Caco-2 (cell line): ENCODE results near the gene KCNC1. TPM values are rescaled to one million over a fixed set of nuclear protein-coding genes. Genes with fewer than 3 reads are reported as not detected.
A peak's percentile ranks its signal among the peaks of the same experiment; 100 is the strongest.

Source experiments
- BruUV-seq: library from RNA; stranded (reverse); fragments of 400-500 nt; replicated peaks from 2 replicates; lab custom pipeline; 2021; lab: Mats Ljungman, UMichigan
- CTCF ChIA-PET: fragments of 300-600 bp; sonication (Branson Sonifier 250); formaldehyde crosslinking; loops from one replicate; lab custom pipeline; 2022; ENCODE audit warnings: antibody characterized with exemption; lab: Charles Lee
- POLR2A ChIA-PET: fragments of 300-600 bp; sonication (Branson Sonifier 250); formaldehyde crosslinking; loops from one replicate; lab custom pipeline; 2022; ENCODE audit warnings: antibody characterized with exemption; lab: Charles Lee
- DNase-seq, 2 experiments: peaks; one replicate each; pipeline versions ENCODE4 v3.0.0 to v3.0.0-alpha.2; 2020 to 2022
- H3K27me3 ChIP-seq: replicated peaks from 2 replicates; pipeline ENCODE4 v1.6.0; 2011; ENCODE audit warnings: low read length; ENCODE audit not compliant: control insufficient read depth, insufficient read depth
- H3K36me3 ChIP-seq: 2 replicates; pipeline ENCODE4 v1.5.1; 2011; ENCODE audit warnings: low read length; ENCODE audit not compliant: control insufficient read depth, insufficient read depth
- H3K4me1 ChIP-seq: fragments of 250-450 bp; sonication (Bioruptor Pico); 2 replicates; pipeline ENCODE4 v1.5.1; 2020; ENCODE audit warnings: mild to moderate bottlenecking
- H3K4me3 ChIP-seq: 2 replicates; pipeline ENCODE4 v1.5.1; 2011; ENCODE audit warnings: low read depth, mild to moderate bottlenecking, control low read depth, low read length
- H3K9me3 ChIP-seq: fragments of 250-450 bp; sonication (Bioruptor Pico); 2 replicates; pipeline ENCODE4 v1.5.1; 2020; ENCODE audit warnings: mild to moderate bottlenecking, moderate library complexity
- H3K27ac Mint-ChIP-seq: one replicate; pipeline ENCODE4 v1.8.0; 2022; ENCODE audit warnings: mixed read lengths; ENCODE audit not compliant: unreplicated experiment
- H3K27me3 Mint-ChIP-seq: one replicate; pipeline ENCODE4 v1.8.0; 2022; ENCODE audit warnings: mixed read lengths; ENCODE audit not compliant: insufficient read depth, unreplicated experiment
- H3K36me3 Mint-ChIP-seq: one replicate; pipeline ENCODE4 v1.8.0; 2022; ENCODE audit warnings: mild to moderate bottlenecking, mixed read lengths; ENCODE audit not compliant: insufficient read depth, unreplicated experiment
- H3K4me1 Mint-ChIP-seq: one replicate; pipeline ENCODE4 v1.8.0; 2022; ENCODE audit warnings: low read depth, mixed read lengths; ENCODE audit not compliant: unreplicated experiment
- H3K4me3 Mint-ChIP-seq: one replicate; pipeline ENCODE4 v1.8.0; 2022; ENCODE audit warnings: mild to moderate bottlenecking, moderate library complexity, mixed read lengths; ENCODE audit not compliant: unreplicated experiment
- H3K9me3 Mint-ChIP-seq: one replicate; pipeline ENCODE4 v1.8.0; 2022; ENCODE audit warnings: mixed read lengths; ENCODE audit not compliant: unreplicated experiment
- CTCF ChIP-seq, 2 experiments: fragments of 200-600 bp in 1 of 2; IDR thresholded peaks; 1 replicate in 1 of 2; 2 replicates in 1 of 2; pipeline versions ENCODE4 v1.5.1 to v1.8.0; 2011 to 2022; ENCODE audit warnings: antibody characterized with exemption in 1 of 2, control low read depth in 1 of 2, inconsistent platforms in 1 of 2, low read depth in 1 of 2, low read length in 1 of 2, mild to moderate bottlenecking in 1 of 2, moderate library complexity in 1 of 2; ENCODE audit not compliant: insufficient read depth in 1 of 2, severe bottlenecking in 1 of 2, unreplicated experiment in 1 of 2
- intact Hi-C: fragments of 100-400 bp; cut with micrococcal nuclease; formaldehyde crosslinking; loops from one replicate; pipeline ENCODE4 v1.10.0; 2022; ENCODE audit not compliant: unreplicated experiment
- total RNA-seq: library from RNA; stranded (reverse); gene quantifications from 2 replicates; pipeline ENCODE4 v1.2.3, GENCODE V29; 2022

The KCNC1 gene
- total RNA-seq, 1 experiment from 2014 or later = 0.07 TPM

GRCh38 chr11:17750801-17751165 is 16.2 kb downstream of the KCNC1 start:
- H3K4me3 Mint-ChIP-seq = no peak overlapping the region
- Histone ChIP-seq H3K9me3 (no peaks in the 10 kb centered on the region), H3K36me3 (no peaks in the 10 kb centered on the region), H3K4me1 (no peaks in the 10 kb centered on the region), H3K27me3 (no peaks in the 10 kb centered on the region; the same call in 1 of the 2 replicates), H3K4me3 (no peak overlapping the region)
- no TSS peak for BruUV-seq
- no peak for TF ChIP-seq CTCF (IDR thresholded peaks at IDR 0.05; ENCODE audit: insufficient read depth in 1 of 2, low read depth in 1 of 2, low read length in 1 of 2, severe bottlenecking in 1 of 2, unreplicated experiment in 1 of 2)
- DNase-seq = peak in 1 of 2 experiments; percentile 19
- intact Hi-C loops = no loop called here
- POLR2A ChIA-PET = interaction anchor here (0.5 kb wide), 1 partner anchor 875 kb away, joined by 4 read pairs; no protein-coding TSS in a partner anchor
- no peak overlapping the region for H3K27ac Mint-ChIP-seq
- H3K9me3 Mint-ChIP-seq = no peaks in the 10 kb centered on the region
- CTCF ChIA-PET = interaction anchor here (2.6 kb wide), 1 partner anchor 20 kb away, joined by 14 read pairs; no protein-coding TSS in a partner anchor
- no peaks in the 10 kb centered on the region for H3K36me3 Mint-ChIP-seq
- H3K4me1 Mint-ChIP-seq = no peaks in the 10 kb centered on the region
- peaks cover 28% of the 10 kb centered on the region for H3K27me3 Mint-ChIP-seq

- H3K27me3 Mint-ChIP-seq = peaks cover 23% of the 10 kb centered on the region
These were observed 17.0 kb downstream of the KCNC1 start for GRCh38 chr11:17751558-17751957.

GRCh38 chr11:17752144-17752543 is 17.6 kb downstream of the KCNC1 start:
- Histone ChIP-seq H3K36me3 (no peaks in the 10 kb centered on the region), H3K27me3 (no peaks in the 10 kb centered on the region), H3K4me1 (no peaks in the 10 kb centered on the region), H3K4me3 (no peak overlapping the region), H3K9me3 (no peaks in the 10 kb centered on the region)
- intact Hi-C loops = no loop called here
- Mint-ChIP-seq H3K4me1 (no peaks in the 10 kb centered on the region), H3K9me3 (no peaks in the 10 kb centered on the region), H3K36me3 (no peaks in the 10 kb centered on the region), H3K27ac (no peak overlapping the region), H3K27me3 (peaks cover 24% of the 10 kb centered on the region), H3K4me3 (no peak overlapping the region)
- DNase-seq = no peak
- BruUV-seq = no TSS peak
- ChIA-PET POLR2A (no interaction called here), CTCF (interaction anchor here (0.6 to 2.6 kb wide), 4 partner anchors 17 to 153 kb away, joined by 3 to 14 read pairs (median 4); partner anchors contain the start of gene KCNC1)
- TF ChIP-seq CTCF (IDR thresholded peaks at IDR 0.05; ENCODE audit: insufficient read depth in 1 of 2, low read depth in 1 of 2, low read length in 1 of 2, severe bottlenecking in 1 of 2, unreplicated experiment in 1 of 2) = no peak

More at GRCh38 chr11:17751558-17751957, 17.0 kb downstream of the KCNC1 start:
- peak in 1 of 2 experiments; percentile 21 for DNase-seq
- ChIA-PET POLR2A (no interaction called here), CTCF (interaction anchor here (1.7 to 2.6 kb wide), 2 partner anchors 17 to 21 kb away, joined by 3 to 14 read pairs; partner anchors contain the start of gene KCNC1)
- no peaks in the 10 kb centered on the region for H3K4me1 ChIP-seq
- no peaks in the 10 kb centered on the region for H3K36me3 ChIP-seq
- H3K9me3 ChIP-seq = no peaks in the 10 kb centered on the region
- no peak overlapping the region for H3K27ac Mint-ChIP-seq
- H3K9me3 Mint-ChIP-seq = no peaks in the 10 kb centered on the region
- H3K27me3 ChIP-seq = no peaks in the 10 kb centered on the region
- no peaks in the 10 kb centered on the region for H3K36me3 Mint-ChIP-seq
- no peak for TF ChIP-seq CTCF (IDR thresholded peaks at IDR 0.05; ENCODE audit: insufficient read depth in 1 of 2, low read depth in 1 of 2, low read length in 1 of 2, severe bottlenecking in 1 of 2, unreplicated experiment in 1 of 2)
- BruUV-seq = no TSS peak
- no peaks in the 10 kb centered on the region for H3K4me1 Mint-ChIP-seq
- intact Hi-C loops = no loop called here
- no peak overlapping the region for H3K4me3 ChIP-seq
- no peak overlapping the region for H3K4me3 Mint-ChIP-seq
